WTC11 (cell line): ENCODE measurements around the gene FPR2. TPM values are rescaled to one million over a fixed set of nuclear protein-coding genes. Genes with fewer than 3 reads are reported as not detected.
A peak's percentile ranks its signal among the peaks of the same experiment; 100 is the strongest.

Experiments
- ATAC-seq: fragments of 200-7000 bp; cut with Tn5 transposase; 2 replicates; pipeline ENCODE4 v1.10.0; 2021; ENCODE audit warnings: mild to moderate bottlenecking, moderate library complexity
- CTCF ChIA-PET: fragments of 300-600 bp; sonication (Branson Sonifier 250); formaldehyde crosslinking; loops from one replicate; lab custom pipeline; 2021; ENCODE audit warnings: antibody characterized with exemption; lab: Charles Lee
- POLR2A ChIA-PET: fragments of 350-600 bp; sonication (Branson Sonifier 250); formaldehyde crosslinking; loops from one replicate; lab custom pipeline; 2021; ENCODE audit warnings: antibody characterized with exemption; lab: Charles Lee
- DNase-seq: peaks from one replicate; pipeline ENCODE4 v3.0.0; 2021; ENCODE audit warnings: low spot score
- H3K27ac Mint-ChIP-seq: 2 replicates; pipeline ENCODE4 v1.8.0; 2021; ENCODE audit warnings: mixed read lengths
- H3K27me3 Mint-ChIP-seq: 2 replicates; pipeline ENCODE4 v1.8.0; 2021; ENCODE audit warnings: low read depth, mild to moderate bottlenecking, moderate library complexity, mixed read lengths
- H3K36me3 Mint-ChIP-seq: 2 replicates; pipeline ENCODE4 v1.8.0; 2021; ENCODE audit warnings: mixed read lengths
- H3K4me1 Mint-ChIP-seq: 2 replicates; pipeline ENCODE4 v1.8.0; 2022; ENCODE audit warnings: mixed read lengths
- H3K4me3 Mint-ChIP-seq: 2 replicates; pipeline ENCODE4 v1.8.0; 2021; ENCODE audit warnings: mild to moderate bottlenecking, moderate library complexity, mixed read lengths
- H3K9me3 Mint-ChIP-seq: 2 replicates; pipeline ENCODE4 v1.8.0; 2021; ENCODE audit warnings: mixed read lengths
- CBFB ChIP-seq: sonication (generic); formaldehyde crosslinking; IDR thresholded peaks from 2 replicates; pipeline ENCODE4 v1.8.1; 2022; ENCODE audit warnings: mild to moderate bottlenecking, low read depth, missing genetic modification reagents
- EMX1 ChIP-seq: fragments of 250-450 bp; sonication (Bioruptor Pico); IDR thresholded peaks from 2 replicates; pipeline ENCODE4 v1.8.0; 2021; ENCODE audit warnings: mild to moderate bottlenecking
- FOXK1 ChIP-seq: sonication (generic); formaldehyde crosslinking; IDR thresholded peaks from 2 replicates; pipeline ENCODE4 v1.8.0; 2022; ENCODE audit warnings: mild to moderate bottlenecking, moderate library complexity, missing genetic modification reagents
- JUN ChIP-seq: sonication (generic); formaldehyde crosslinking; IDR thresholded peaks from 2 replicates; pipeline ENCODE4 v1.8.0; 2023; ENCODE audit warnings: mild to moderate bottlenecking, missing genetic modification reagents
- NFE2L1 ChIP-seq: sonication (generic); formaldehyde crosslinking; IDR thresholded peaks from 2 replicates; pipeline ENCODE4 v1.8.1; 2023; ENCODE audit warnings: missing genetic modification reagents
- NFYB ChIP-seq: sonication (generic); formaldehyde crosslinking; conservative IDR thresholded peaks from 2 replicates; pipeline ENCODE4 v1.8.0; 2022; ENCODE audit warnings: low read depth, missing genetic modification reagents
- NR1H2 ChIP-seq: sonication (generic); formaldehyde crosslinking; IDR thresholded peaks from 2 replicates; pipeline ENCODE4 v1.9.0; 2021; ENCODE audit warnings: mild to moderate bottlenecking, moderate library complexity, missing genetic modification reagents
- SMAD3 ChIP-seq: sonication (generic); formaldehyde crosslinking; IDR thresholded peaks from 2 replicates; pipeline ENCODE4 v1.8.0; 2022; ENCODE audit warnings: missing genetic modification reagents, mild to moderate bottlenecking, borderline replicate concordance
- SOX15 ChIP-seq: fragments of 250-450 bp; sonication (Bioruptor Pico); IDR thresholded peaks from 2 replicates; pipeline ENCODE4 v1.9.0; 2021; ENCODE audit warnings: mild to moderate bottlenecking
- ZBTB21 ChIP-seq: sonication (generic); formaldehyde crosslinking; IDR thresholded peaks from 2 replicates; pipeline ENCODE4 v1.8.1; 2023; ENCODE audit warnings: mild to moderate bottlenecking, missing genetic modification reagents, borderline replicate concordance
- ZNF219 ChIP-seq: sonication (generic); formaldehyde crosslinking; IDR thresholded peaks from 2 replicates; pipeline ENCODE4 v1.8.0; 2023; ENCODE audit warnings: missing genetic modification reagents, mild to moderate bottlenecking, borderline replicate concordance
- ZNF232 ChIP-seq: sonication (generic); formaldehyde crosslinking; IDR thresholded peaks from 2 replicates; pipeline ENCODE4 v1.8.0; 2022; ENCODE audit warnings: mild to moderate bottlenecking, missing genetic modification reagents
- ZNF416 ChIP-seq: fragments of 250-450 bp; sonication (Bioruptor Pico); IDR thresholded peaks from 2 replicates; pipeline ENCODE4 v1.9.0; 2021; ENCODE audit warnings: mild to moderate bottlenecking, inconsistent platforms
- total RNA-seq: library from RNA; stranded (reverse); gene quantifications from 3 replicates; pipeline ENCODE4 v1.2.3, GENCODE V29; 2021
- TF ChIP-seq, protein P1 (sequence below): fragments of 250-450 bp; sonication (Bioruptor Pico); IDR thresholded peaks from 2 replicates; pipeline ENCODE4 v2.1.2; 2022; ENCODE audit warnings: mild to moderate bottlenecking, moderate library complexity
- TF ChIP-seq, protein P2 (sequence below): sonication (generic); formaldehyde crosslinking; IDR thresholded peaks from 2 replicates; pipeline ENCODE4 v1.8.1; 2022; ENCODE audit warnings: mild to moderate bottlenecking, moderate library complexity, missing genetic modification reagents
- TF ChIP-seq, protein P3 (sequence below): sonication (generic); formaldehyde crosslinking; IDR thresholded peaks from 2 replicates; pipeline ENCODE4 v1.8.0; 2023; ENCODE audit warnings: mild to moderate bottlenecking, missing genetic modification reagents
- TF ChIP-seq, protein P4 (sequence below): sonication (generic); formaldehyde crosslinking; IDR thresholded peaks from 2 replicates; pipeline ENCODE4 v1.8.0; 2022; ENCODE audit warnings: mild to moderate bottlenecking, missing genetic modification reagents
- TF ChIP-seq, protein P5 (sequence below): sonication (generic); formaldehyde crosslinking; IDR thresholded peaks from 2 replicates; pipeline ENCODE4 v1.8.1; 2023; ENCODE audit warnings: mild to moderate bottlenecking, missing genetic modification reagents, moderate library complexity
- TF ChIP-seq, protein P6 (sequence below): fragments of 250-450 bp; sonication (Bioruptor Pico); IDR thresholded peaks from 2 replicates; pipeline ENCODE4 v1.9.0; 2021; ENCODE audit warnings: mild to moderate bottlenecking, borderline replicate concordance
- TF ChIP-seq, protein P7 (sequence below): fragments of 250-450 bp; sonication (Bioruptor Pico); IDR thresholded peaks from 2 replicates; pipeline ENCODE4 v1.8.0; 2021; ENCODE audit warnings: mild to moderate bottlenecking

The FPR2 gene
- total RNA-seq, 1 experiment from 2014 or later: 0.31 TPM

DNA sequence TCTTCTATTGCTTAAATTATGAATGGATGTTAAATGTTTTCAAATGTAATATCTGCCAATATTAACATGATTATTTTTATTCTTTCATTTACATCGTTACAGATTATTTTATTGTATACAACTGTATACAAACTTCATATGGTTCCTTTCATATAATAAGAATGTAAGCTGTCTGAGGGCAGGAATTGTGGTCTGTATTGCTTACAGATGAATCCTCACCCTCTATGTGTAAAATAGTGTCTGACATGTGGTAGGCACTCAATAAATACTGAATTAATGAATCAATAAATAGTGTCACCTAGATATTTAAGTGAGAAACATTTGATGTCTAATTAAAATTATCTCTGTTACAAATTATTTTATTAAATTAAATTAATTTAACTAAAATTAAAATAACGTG is 41.8 kb downstream of the FPR2 start:
- CTCF ChIA-PET: no interaction called here
- H3K4me3 Mint-ChIP-seq: no peak overlapping the region
- no peak for DNase-seq
- H3K27me3 Mint-ChIP-seq: no peaks in the 10 kb centered on the region
- H3K36me3 Mint-ChIP-seq: peaks cover 33% of the 10 kb centered on the region
- TF ChIP-seq, protein P1, sequence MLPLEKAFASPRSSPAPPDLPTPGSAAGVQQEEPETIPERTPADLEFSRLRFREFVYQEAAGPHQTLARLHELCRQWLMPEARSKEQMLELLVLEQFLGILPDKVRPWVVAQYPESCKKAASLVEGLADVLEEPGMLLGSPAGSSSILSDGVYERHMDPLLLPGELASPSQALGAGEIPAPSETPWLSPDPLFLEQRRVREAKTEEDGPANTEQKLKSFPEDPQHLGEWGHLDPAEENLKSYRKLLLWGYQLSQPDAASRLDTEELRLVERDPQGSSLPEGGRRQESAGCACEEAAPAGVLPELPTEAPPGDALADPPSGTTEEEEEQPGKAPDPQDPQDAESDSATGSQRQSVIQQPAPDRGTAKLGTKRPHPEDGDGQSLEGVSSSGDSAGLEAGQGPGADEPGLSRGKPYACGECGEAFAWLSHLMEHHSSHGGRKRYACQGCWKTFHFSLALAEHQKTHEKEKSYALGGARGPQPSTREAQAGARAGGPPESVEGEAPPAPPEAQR (CRISPR knock-in tag): no peak
- TF ChIP-seq JUN (CRISPR knock-in tag) (no peak), CBFB (CRISPR knock-in tag) (no peak), FOXK1 (CRISPR knock-in tag) (no peak), NR1H2 (CRISPR knock-in tag) (no peak), ZNF416 (no peak), ZNF219 (CRISPR knock-in tag) (no peak), ZNF232 (CRISPR knock-in tag) (no peak)
- TF ChIP-seq, protein P2, sequence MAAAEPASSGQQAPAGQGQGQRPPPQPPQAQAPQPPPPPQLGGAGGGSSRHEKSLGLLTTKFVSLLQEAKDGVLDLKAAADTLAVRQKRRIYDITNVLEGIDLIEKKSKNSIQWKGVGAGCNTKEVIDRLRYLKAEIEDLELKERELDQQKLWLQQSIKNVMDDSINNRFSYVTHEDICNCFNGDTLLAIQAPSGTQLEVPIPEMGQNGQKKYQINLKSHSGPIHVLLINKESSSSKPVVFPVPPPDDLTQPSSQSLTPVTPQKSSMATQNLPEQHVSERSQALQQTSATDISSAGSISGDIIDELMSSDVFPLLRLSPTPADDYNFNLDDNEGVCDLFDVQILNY (CRISPR knock-in tag): no peak
- TF ChIP-seq, protein P3, sequence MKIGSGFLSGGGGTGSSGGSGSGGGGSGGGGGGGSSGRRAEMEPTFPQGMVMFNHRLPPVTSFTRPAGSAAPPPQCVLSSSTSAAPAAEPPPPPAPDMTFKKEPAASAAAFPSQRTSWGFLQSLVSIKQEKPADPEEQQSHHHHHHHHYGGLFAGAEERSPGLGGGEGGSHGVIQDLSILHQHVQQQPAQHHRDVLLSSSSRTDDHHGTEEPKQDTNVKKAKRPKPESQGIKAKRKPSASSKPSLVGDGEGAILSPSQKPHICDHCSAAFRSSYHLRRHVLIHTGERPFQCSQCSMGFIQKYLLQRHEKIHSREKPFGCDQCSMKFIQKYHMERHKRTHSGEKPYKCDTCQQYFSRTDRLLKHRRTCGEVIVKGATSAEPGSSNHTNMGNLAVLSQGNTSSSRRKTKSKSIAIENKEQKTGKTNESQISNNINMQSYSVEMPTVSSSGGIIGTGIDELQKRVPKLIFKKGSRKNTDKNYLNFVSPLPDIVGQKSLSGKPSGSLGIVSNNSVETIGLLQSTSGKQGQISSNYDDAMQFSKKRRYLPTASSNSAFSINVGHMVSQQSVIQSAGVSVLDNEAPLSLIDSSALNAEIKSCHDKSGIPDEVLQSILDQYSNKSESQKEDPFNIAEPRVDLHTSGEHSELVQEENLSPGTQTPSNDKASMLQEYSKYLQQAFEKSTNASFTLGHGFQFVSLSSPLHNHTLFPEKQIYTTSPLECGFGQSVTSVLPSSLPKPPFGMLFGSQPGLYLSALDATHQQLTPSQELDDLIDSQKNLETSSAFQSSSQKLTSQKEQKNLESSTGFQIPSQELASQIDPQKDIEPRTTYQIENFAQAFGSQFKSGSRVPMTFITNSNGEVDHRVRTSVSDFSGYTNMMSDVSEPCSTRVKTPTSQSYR (CRISPR knock-in tag): no peak
- TF ChIP-seq, all 79 proteins: peak for 0
- POLR2A ChIA-PET: no interaction called here
- Mint-ChIP-seq H3K27ac (no peak overlapping the region), H3K4me1 (peaks cover 11% of the 10 kb centered on the region; the same call in 1 of the 2 replicates), H3K9me3 (peaks cover 51% of the 10 kb centered on the region)
- ATAC-seq: no peak

DNA sequence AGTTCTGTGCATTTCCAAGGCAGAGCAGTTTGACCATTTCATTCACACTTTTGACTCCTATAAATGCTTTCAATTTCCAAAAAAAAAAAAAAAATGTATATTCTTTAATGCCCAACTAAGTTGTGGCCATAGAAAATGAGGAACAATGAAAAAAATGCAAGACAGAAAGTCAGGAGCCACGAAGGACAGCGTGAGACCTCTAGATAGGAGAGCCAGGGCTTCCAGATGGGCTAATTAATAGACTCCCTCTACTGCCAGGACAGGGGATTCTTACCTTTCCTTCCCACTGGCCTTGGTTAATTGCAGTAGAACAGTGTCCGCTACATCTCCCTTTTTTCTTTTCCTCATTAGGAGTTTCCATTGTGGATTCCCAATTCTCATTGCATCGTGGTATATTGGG is 42.5 kb downstream of the FPR2 start:
- Mint-ChIP-seq H3K4me3 (no peak overlapping the region), H3K9me3 (peaks cover 54% of the 10 kb centered on the region), H3K27me3 (no peaks in the 10 kb centered on the region), H3K27ac (no peak overlapping the region), H3K4me1 (peaks cover 11% of the 10 kb centered on the region; the same call in 1 of the 2 replicates), H3K36me3 (peaks cover 41% of the 10 kb centered on the region)
- ChIA-PET POLR2A (no interaction called here), CTCF (no interaction called here)
- ATAC-seq (peak; percentile 66; the same call in 1 of the 2 replicates), DNase-seq (no peak)
- no peak for TF ChIP-seq FOXK1 (CRISPR knock-in tag)
- TF ChIP-seq NFE2L1 (CRISPR knock-in tag): no peak
- TF ChIP-seq, protein P4, sequence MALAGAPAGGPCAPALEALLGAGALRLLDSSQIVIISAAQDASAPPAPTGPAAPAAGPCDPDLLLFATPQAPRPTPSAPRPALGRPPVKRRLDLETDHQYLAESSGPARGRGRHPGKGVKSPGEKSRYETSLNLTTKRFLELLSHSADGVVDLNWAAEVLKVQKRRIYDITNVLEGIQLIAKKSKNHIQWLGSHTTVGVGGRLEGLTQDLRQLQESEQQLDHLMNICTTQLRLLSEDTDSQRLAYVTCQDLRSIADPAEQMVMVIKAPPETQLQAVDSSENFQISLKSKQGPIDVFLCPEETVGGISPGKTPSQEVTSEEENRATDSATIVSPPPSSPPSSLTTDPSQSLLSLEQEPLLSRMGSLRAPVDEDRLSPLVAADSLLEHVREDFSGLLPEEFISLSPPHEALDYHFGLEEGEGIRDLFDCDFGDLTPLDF (CRISPR knock-in tag): no peak
- no peak for TF ChIP-seq EMX1 (CRISPR knock-in tag)
- no peak for TF ChIP-seq SMAD3 (CRISPR knock-in tag)
- TF ChIP-seq, protein P5, sequence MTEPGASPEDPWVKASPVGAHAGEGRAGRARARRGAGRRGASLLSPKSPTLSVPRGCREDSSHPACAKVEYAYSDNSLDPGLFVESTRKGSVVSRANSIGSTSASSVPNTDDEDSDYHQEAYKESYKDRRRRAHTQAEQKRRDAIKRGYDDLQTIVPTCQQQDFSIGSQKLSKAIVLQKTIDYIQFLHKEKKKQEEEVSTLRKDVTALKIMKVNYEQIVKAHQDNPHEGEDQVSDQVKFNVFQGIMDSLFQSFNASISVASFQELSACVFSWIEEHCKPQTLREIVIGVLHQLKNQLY (CRISPR knock-in tag): no peak
- TF ChIP-seq NFYB (CRISPR knock-in tag): no peak
- TF ChIP-seq ZBTB21 (CRISPR knock-in tag): no peak
- TF ChIP-seq, protein P6, sequence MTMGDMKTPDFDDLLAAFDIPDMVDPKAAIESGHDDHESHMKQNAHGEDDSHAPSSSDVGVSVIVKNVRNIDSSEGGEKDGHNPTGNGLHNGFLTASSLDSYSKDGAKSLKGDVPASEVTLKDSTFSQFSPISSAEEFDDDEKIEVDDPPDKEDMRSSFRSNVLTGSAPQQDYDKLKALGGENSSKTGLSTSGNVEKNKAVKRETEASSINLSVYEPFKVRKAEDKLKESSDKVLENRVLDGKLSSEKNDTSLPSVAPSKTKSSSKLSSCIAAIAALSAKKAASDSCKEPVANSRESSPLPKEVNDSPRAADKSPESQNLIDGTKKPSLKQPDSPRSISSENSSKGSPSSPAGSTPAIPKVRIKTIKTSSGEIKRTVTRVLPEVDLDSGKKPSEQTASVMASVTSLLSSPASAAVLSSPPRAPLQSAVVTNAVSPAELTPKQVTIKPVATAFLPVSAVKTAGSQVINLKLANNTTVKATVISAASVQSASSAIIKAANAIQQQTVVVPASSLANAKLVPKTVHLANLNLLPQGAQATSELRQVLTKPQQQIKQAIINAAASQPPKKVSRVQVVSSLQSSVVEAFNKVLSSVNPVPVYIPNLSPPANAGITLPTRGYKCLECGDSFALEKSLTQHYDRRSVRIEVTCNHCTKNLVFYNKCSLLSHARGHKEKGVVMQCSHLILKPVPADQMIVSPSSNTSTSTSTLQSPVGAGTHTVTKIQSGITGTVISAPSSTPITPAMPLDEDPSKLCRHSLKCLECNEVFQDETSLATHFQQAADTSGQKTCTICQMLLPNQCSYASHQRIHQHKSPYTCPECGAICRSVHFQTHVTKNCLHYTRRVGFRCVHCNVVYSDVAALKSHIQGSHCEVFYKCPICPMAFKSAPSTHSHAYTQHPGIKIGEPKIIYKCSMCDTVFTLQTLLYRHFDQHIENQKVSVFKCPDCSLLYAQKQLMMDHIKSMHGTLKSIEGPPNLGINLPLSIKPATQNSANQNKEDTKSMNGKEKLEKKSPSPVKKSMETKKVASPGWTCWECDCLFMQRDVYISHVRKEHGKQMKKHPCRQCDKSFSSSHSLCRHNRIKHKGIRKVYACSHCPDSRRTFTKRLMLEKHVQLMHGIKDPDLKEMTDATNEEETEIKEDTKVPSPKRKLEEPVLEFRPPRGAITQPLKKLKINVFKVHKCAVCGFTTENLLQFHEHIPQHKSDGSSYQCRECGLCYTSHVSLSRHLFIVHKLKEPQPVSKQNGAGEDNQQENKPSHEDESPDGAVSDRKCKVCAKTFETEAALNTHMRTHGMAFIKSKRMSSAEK (CRISPR knock-in tag): no peak
- TF ChIP-seq, protein P1 (CRISPR knock-in tag): no peak
- TF ChIP-seq SOX15 (CRISPR knock-in tag): no peak
- TF ChIP-seq, protein P7, sequence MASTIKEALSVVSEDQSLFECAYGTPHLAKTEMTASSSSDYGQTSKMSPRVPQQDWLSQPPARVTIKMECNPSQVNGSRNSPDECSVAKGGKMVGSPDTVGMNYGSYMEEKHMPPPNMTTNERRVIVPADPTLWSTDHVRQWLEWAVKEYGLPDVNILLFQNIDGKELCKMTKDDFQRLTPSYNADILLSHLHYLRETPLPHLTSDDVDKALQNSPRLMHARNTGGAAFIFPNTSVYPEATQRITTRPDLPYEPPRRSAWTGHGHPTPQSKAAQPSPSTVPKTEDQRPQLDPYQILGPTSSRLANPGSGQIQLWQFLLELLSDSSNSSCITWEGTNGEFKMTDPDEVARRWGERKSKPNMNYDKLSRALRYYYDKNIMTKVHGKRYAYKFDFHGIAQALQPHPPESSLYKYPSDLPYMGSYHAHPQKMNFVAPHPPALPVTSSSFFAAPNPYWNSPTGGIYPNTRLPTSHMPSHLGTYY: no peak
- no peak for TF ChIP-seq JUN (CRISPR knock-in tag)
